Measurements from ENCODE around the gene C1R.

The C1R gene

DNA sequence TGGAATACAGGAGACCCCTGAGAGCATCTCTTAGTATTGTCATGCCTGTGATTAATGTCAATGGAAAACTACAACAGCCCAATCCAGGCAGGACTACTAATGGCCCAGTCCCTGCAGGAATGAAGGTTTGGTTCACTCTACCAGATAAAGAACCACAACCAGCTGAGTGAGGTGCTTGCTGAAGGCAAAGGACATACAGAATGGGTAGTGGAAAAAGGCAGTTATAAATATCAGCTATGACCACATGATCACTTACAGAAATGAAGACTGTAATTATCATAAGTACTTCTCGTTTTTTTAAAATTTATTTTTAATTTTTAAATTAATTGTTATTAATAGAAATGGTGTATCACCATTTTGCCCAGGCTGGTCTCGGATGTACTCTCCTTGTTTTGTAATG lies 56.8 kb downstream of the C1R start:
- DNase-seq (ENCODE audit: low read depth) = no peak

DNA sequence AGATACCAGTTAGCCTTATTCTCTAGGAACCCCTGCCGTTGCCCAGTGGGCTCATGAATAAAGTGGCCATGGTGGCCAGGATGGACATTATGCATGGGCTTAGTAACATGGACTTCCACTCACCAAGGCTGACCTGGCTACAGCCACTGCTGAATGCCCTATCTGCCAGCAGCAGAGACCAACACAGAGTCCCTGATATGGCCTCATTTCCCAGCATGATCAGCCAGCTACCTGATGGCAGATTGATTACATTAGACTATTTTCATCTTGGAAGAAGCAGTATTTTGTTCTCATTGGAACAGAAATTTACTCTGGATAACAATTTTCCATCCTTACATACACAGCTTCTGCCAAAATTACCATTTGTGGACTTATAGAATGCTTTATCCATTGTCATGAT lies 57.8 kb downstream of the C1R start:
- no peak for DNase-seq (ENCODE audit: low read depth)

DNA sequence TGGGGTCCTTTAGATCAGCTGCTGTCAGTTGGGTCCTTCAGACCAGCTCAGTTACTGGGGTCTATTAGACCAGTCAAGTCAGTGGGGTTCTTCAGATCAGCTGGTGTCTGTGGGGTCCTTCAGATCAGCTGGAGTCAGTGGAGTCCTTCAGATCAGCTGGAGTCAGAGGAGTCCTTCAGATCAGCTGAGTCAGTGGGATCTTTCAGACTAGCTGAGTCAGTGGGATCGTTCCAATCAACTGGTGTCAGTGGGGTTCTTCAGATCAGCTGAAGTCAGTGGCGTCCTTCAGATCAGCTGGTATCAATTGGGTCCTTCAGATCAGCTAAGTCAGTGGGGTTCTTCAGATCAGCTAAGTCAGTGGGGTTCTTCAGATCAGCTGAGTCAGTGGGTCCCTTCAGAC lies 59.3 kb downstream of the C1R start:
- DNase-seq (ENCODE audit: low read depth) = no peak

DNA sequence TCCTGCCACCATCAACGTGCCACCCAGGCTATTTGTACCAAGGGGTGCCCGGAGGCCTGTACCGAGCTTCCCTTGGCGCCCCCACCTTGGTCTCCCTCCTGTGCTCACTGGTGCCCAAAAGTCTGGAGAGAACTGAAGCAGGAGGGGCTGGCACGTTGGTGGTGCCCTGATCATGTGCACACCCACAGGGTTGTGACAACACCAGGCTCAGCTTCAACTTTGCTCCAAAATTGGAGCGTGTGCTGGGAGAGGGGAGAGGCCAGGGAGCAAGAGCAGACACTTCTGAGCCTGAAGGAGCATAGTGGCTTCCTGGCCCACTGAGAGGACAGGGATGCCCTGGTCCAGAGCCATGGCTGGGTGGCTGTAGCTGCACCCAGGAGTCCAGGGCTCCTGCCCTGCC lies 60.9 kb downstream of the C1R start:
- no peak for DNase-seq (ENCODE audit: low read depth)
